Neural cell (in vitro differentiated cells): ENCODE data around the gene KIRREL3. TPM values are rescaled to one million over a fixed set of nuclear protein-coding genes. Genes with fewer than 3 reads are reported as not detected.
A peak's percentile ranks its signal among the peaks of the same experiment; 100 is the strongest.

Source experiments
- H2AFZ ChIP-seq: fragments of 200-600, 300-800 bp; sonication (generic), shearing (Covaris generic); 2 replicates; pipeline ENCODE4 v1.6.0; 2014; ENCODE audit warnings: low read depth, mild to moderate bottlenecking, antibody characterized with exemption, low read length, moderate library complexity
- H3F3A ChIP-seq: fragments of 200-600 bp; shearing (Covaris generic); 2 replicates; pipeline ENCODE4 v1.6.1; 2016; ENCODE audit warnings: mild to moderate bottlenecking, moderate library complexity, mixed read lengths, antibody characterized with exemption, low read length; ENCODE audit not compliant: insufficient read depth, poor library complexity, severe bottlenecking
- H3K27ac ChIP-seq: fragments of 200-600, 300-800 bp; sonication (generic), shearing (Covaris generic); 2 replicates; pipeline ENCODE4 v1.5.1; 2014; ENCODE audit warnings: mild to moderate bottlenecking, low read length, moderate library complexity
- H3K27me3 ChIP-seq: fragments of 300-800, 200-600 bp; sonication (generic), shearing (Covaris generic); 2 replicates; pipeline ENCODE4 v1.6.0; 2014; ENCODE audit warnings: mild to moderate bottlenecking, low read depth, low read length, moderate library complexity; ENCODE audit not compliant: insufficient read depth
- H3K36me3 ChIP-seq: fragments of 300-800, 200-600 bp; sonication (generic), shearing (Covaris generic); 2 replicates; pipeline ENCODE4 v1.5.1; 2014; ENCODE audit warnings: mild to moderate bottlenecking, antibody characterized with exemption, low read length, moderate library complexity; ENCODE audit not compliant: insufficient read depth
- H3K4me2 ChIP-seq: fragments of 300-800, 200-600 bp; sonication (generic), shearing (Covaris generic); 2 replicates; pipeline ENCODE4 v1.6.0; 2014; ENCODE audit warnings: mild to moderate bottlenecking, low read length
- H3K4me3 ChIP-seq: fragments of 300-800, 200-600 bp; sonication (generic), shearing (Covaris generic); 2 replicates; pipeline ENCODE4 v1.5.1; 2014; ENCODE audit warnings: mild to moderate bottlenecking, low read length, moderate library complexity
- H3K79me2 ChIP-seq: fragments of 200-600 bp; shearing (Covaris generic); replicated peaks from 2 replicates; pipeline ENCODE4 v1.6.0; 2014; ENCODE audit warnings: mild to moderate bottlenecking, low read length, moderate library complexity; ENCODE audit not compliant: insufficient read depth
- H3K9ac ChIP-seq: fragments of 300-800, 200-600 bp; sonication (generic), shearing (Covaris generic); 2 replicates; pipeline ENCODE4 v1.6.1; 2016; ENCODE audit warnings: mild to moderate bottlenecking, low read length, mixed read lengths
- H3K9me2 ChIP-seq: fragments of 200-600 bp; shearing (Covaris generic); 2 replicates; pipeline ENCODE4 v1.6.1; 2016; ENCODE audit warnings: mild to moderate bottlenecking, low read length, mixed read lengths; ENCODE audit not compliant: insufficient read depth
- H3K9me3 ChIP-seq: fragments of 200-600, 300-800 bp; sonication (generic), shearing (Covaris generic); 2 replicates; pipeline ENCODE4 v1.6.1; 2016; ENCODE audit warnings: mild to moderate bottlenecking, mixed run types, low read length, moderate library complexity, mixed read lengths
- H4K20me1 ChIP-seq: fragments of 200-600 bp; shearing (Covaris generic); 2 replicates; pipeline ENCODE4 v1.6.1; 2016; ENCODE audit warnings: mild to moderate bottlenecking, mixed run types; ENCODE audit not compliant: insufficient read depth
- CTCF ChIP-seq: fragments of 450-650 bp; IDR thresholded peaks from 2 replicates; pipeline ENCODE4 v1.5.1; 2014; ENCODE audit warnings: antibody characterized with exemption, mild to moderate bottlenecking, moderate library complexity; ENCODE audit not compliant: poor library complexity, severe bottlenecking
- EP300 ChIP-seq: fragments of 450-650 bp; conservative IDR thresholded peaks from 2 replicates; pipeline ENCODE4 v1.6.1; 2014; ENCODE audit warnings: antibody characterized with exemption, mild to moderate bottlenecking, moderate library complexity; ENCODE audit not compliant: poor library complexity, severe bottlenecking
- EZH2 ChIP-seq: fragments of 200-600, 300-800 bp; shearing (Covaris generic), sonication (generic); IDR thresholded peaks from 2 replicates; pipeline ENCODE4 v1.6.1; 2014; ENCODE audit warnings: antibody characterized with exemption, low read length, borderline replicate concordance, mild to moderate bottlenecking; ENCODE audit not compliant: insufficient read depth, poor library complexity, severe bottlenecking
- MXI1 ChIP-seq: fragments of 450-650 bp; conservative IDR thresholded peaks from 2 replicates; pipeline ENCODE4 v1.6.1; 2014; ENCODE audit warnings: antibody characterized with exemption, mild to moderate bottlenecking; ENCODE audit not compliant: poor library complexity, severe bottlenecking
- POLR2AphosphoS5 ChIP-seq: IDR thresholded peaks from 2 replicates; pipeline ENCODE4 v1.6.1; 2012
- RAD21 ChIP-seq: fragments of 450-650 bp; conservative IDR thresholded peaks from 2 replicates; pipeline ENCODE4 v1.6.1; 2014; ENCODE audit warnings: antibody characterized with exemption, mild to moderate bottlenecking, moderate library complexity
- REST ChIP-seq: IDR thresholded peaks from 2 replicates; pipeline ENCODE4 v1.6.1; 2012; ENCODE audit warnings: borderline replicate concordance
- SMC3 ChIP-seq: fragments of 450-650 bp; conservative IDR thresholded peaks from 2 replicates; pipeline ENCODE4 v1.6.1; 2014; ENCODE audit warnings: antibody characterized with exemption, mild to moderate bottlenecking, moderate library complexity; ENCODE audit not compliant: poor library complexity
- TAF1 ChIP-seq: IDR thresholded peaks from 2 replicates; pipeline ENCODE4 v1.6.1; 2012; ENCODE audit warnings: low read depth
- polyA plus RNA-seq: library from polyadenylated mRNA; depleted of rRNA; stranded (reverse); fragments of >200 nt; gene quantifications from 2 replicates; pipeline ENCODE4 v1.2.3, GENCODE V29; 2014

KIRREL3 gene
- polyA plus RNA-seq, 1 donor from 2014 or later = 23.8 TPM

GRCh38 chr11:126704096-126704495, 296.5 kb downstream of the KIRREL3 start:
- Histone ChIP-seq H3K9me2 (no peaks in the 10 kb centered on the region), H3K79me2 (no peaks in the 10 kb centered on the region), H3K27ac (no peak overlapping the region), H3K4me3 (no peak overlapping the region), H4K20me1 (no peaks in the 10 kb centered on the region), H3K9me3 (no peaks in the 10 kb centered on the region), H3K36me3 (no peaks in the 10 kb centered on the region), H3F3A (peaks cover 3% of the 10 kb centered on the region), H2AFZ (no peak overlapping the region), H3K4me2 (no peak overlapping the region), H3K27me3 (no peaks in the 10 kb centered on the region), H3K9ac (no peak overlapping the region)
- TF ChIP-seq SMC3 (no peak), EZH2 (no peak), POLR2AphosphoS5 (no peak), TAF1 (no peak), REST (no peak), RAD21 (no peak), MXI1 (no peak), EP300 (no peak), CTCF (no peak)

GRCh38 chr11:126703662-126704061, 296.9 kb downstream of the KIRREL3 start:
- Histone ChIP-seq H3K9ac (no peak overlapping the region), H3K4me3 (no peak overlapping the region), H3F3A (peaks cover 3% of the 10 kb centered on the region), H3K79me2 (no peaks in the 10 kb centered on the region), H3K9me2 (no peaks in the 10 kb centered on the region), H3K9me3 (no peaks in the 10 kb centered on the region), H3K4me2 (no peak overlapping the region), H4K20me1 (no peaks in the 10 kb centered on the region), H3K27ac (peak overlapping the region; percentile 82), H2AFZ (no peak overlapping the region), H3K36me3 (no peaks in the 10 kb centered on the region), H3K27me3 (no peaks in the 10 kb centered on the region)
- no peak for TF ChIP-seq EP300
- no peak for TF ChIP-seq MXI1
- TF ChIP-seq SMC3 = no peak
